ENCODE measurements around the gene ZNF778. TPM values are rescaled to one million over a fixed set of nuclear protein-coding genes. Genes with fewer than 3 reads are reported as not detected.
A peak's percentile ranks its signal among the peaks of the same experiment; 100 is the strongest.
"Not testable (repeated sequence)": the region's sequence is repeated elsewhere in the genome, so short reads cannot be mapped to it uniquely, and the experiment has no call there.

ZNF778 gene
- total and polyA plus RNA-seq, 8 donors: 1.2 to 10.3 (median 5.5) TPM

- Histone ChIP-seq H3K9me3 (no peaks in the 10 kb centered on the region), H3K27ac (no peak overlapping the region), H3K4me3 (no peak overlapping the region), H3K4me1 (no peaks in the 10 kb centered on the region), H3K27me3 (no peaks in the 10 kb centered on the region), H3K36me3 (peaks cover 0 to 2% (median 0%) of the 10 kb centered on the region in 3 donors)
- WGBS, 2 donors: 83 to 84% methylated on average over 30 of the region's 30 CpGs
- ATAC-seq (peak in 3 of 4 donors; percentile 42 to 54 (median 45)), DNase-seq (no peak), FAIRE-seq (no peak)
- intact Hi-C loops (cut with DNase I): no loop called here
- TF ChIP-seq CTCF (IDR thresholded peaks at IDR 0.05): no peak
Measured at GRCh38 chr16:89261691-89262563, 44.4 kb downstream of the ZNF778 start.

GRCh38 chr16:89264800-89265550, 47.5 kb downstream of the ZNF778 start:
- 92 to 93% methylated on average over 19 of the region's 19 CpGs for WGBS, 2 donors
- H3K36me3 ChIP-seq: peaks cover 0 to 19% (median 2%) of the 10 kb centered on the region in 3 donors
- H3K9me3 ChIP-seq: no peaks in the 10 kb centered on the region
- no peak for TF ChIP-seq CTCF (IDR thresholded peaks at IDR 0.05)
- no peaks in the 10 kb centered on the region for H3K4me1 ChIP-seq
- DNase-seq (peak in 1 of 6 donors; percentile 51), ATAC-seq (no peak), FAIRE-seq (no peak)
- no peaks in the 10 kb centered on the region for H3K27me3 ChIP-seq
- H3K27ac ChIP-seq: no peak overlapping the region
- intact Hi-C loops (cut with DNase I): no loop called here
- no peak overlapping the region for H3K4me3 ChIP-seq

- no peak for TF ChIP-seq CTCF (IDR thresholded peaks at IDR 0.05)
- Histone ChIP-seq H3K27me3 (no peaks in the 10 kb centered on the region), H3K4me3 (no peak overlapping the region), H3K36me3 (peaks cover 3 to 26% (median 8%) of the 10 kb centered on the region in 3 donors), H3K4me1 (no peaks in the 10 kb centered on the region), H3K9me3 (no peaks in the 10 kb centered on the region), H3K27ac (no peak overlapping the region)
- ATAC-seq (no peak), FAIRE-seq (no peak), DNase-seq (peak in 1 of 6 donors; percentile 45)
- intact Hi-C loops (cut with DNase I): no loop called here
- 92 to 95% methylated on average over 21 of the region's 21 CpGs for WGBS, 2 donors
Measured at GRCh38 chr16:89265647-89266046, 48.1 kb downstream of the ZNF778 start.

GRCh38 chr16:89266521-89267134, 49.1 kb downstream of the ZNF778 start:
- DNase-seq: peak in 1 of 6 donors; percentile 47

GRCh38 chr16:89267746-89268145, 50.2 kb downstream of the ZNF778 start:
- H3K4me1 ChIP-seq; DNase-seq; ATAC-seq; H3K27me3 ChIP-seq; intact Hi-C loops (cut with DNase I); H3K27ac ChIP-seq; H3K9me3 ChIP-seq; FAIRE-seq; H3K4me3 ChIP-seq: not testable (repeated sequence)
- peaks cover 4 to 35% (median 10%) of the 10 kb centered on the region in 3 donors for H3K36me3 ChIP-seq
- 88 to 93% methylated on average over 10 to 11 of the region's 15 CpGs for WGBS, 2 donors

More at GRCh38 chr16:89266521-89267134, 49.1 kb downstream of the ZNF778 start:
- no peak overlapping the region for H3K27ac ChIP-seq
- H3K27me3 ChIP-seq: no peaks in the 10 kb centered on the region
- no peaks in the 10 kb centered on the region for H3K4me1 ChIP-seq
- no peaks in the 10 kb centered on the region for H3K9me3 ChIP-seq
- no peak for TF ChIP-seq CTCF (IDR thresholded peaks at IDR 0.05)
- no peak overlapping the region for H3K4me3 ChIP-seq
- peaks cover 4 to 35% (median 10%) of the 10 kb centered on the region in 3 donors for H3K36me3 ChIP-seq
- WGBS, 2 donors: 93 to 94% methylated on average over 16 to 17 of the region's 17 CpGs
- intact Hi-C loops (cut with DNase I): no loop called here
- no peak for ATAC-seq
- FAIRE-seq: no peak
